ENCODE results near the gene SPATA13. TPM values are rescaled to one million over a fixed set of nuclear protein-coding genes. Genes with fewer than 3 reads are reported as not detected.

Gene SPATA13
- total and polyA plus RNA-seq, 2 donors (not counting 1 experiment from before 2014, with no cell fraction given): 5.7 to 8.3 TPM

- Histone ChIP-seq H4K20me1 (ENCODE audit: control insufficient read depth, insufficient read depth, low read length, poor library complexity, severe bottlenecking) (peaks cover 5% of the 10 kb centered on the region), H3K36me3 (replicated peaks in 1 of 2; ENCODE audit: control extremely low read depth in 1 of 2, control insufficient read depth in 1 of 2, extremely low read depth in 1 of 2, insufficient read depth in 2 of 2, low read length in 1 of 2) (no peaks in the 10 kb centered on the region), H2AFZ (ENCODE audit: insufficient read depth, low read depth, low read length, poor library complexity, severe bottlenecking) (no peak overlapping the region), H3K4me2 (replicated peaks; ENCODE audit: low read depth, low read length, poor library complexity, severe bottlenecking) (no peak overlapping the region), H3K27me3 (replicated peaks in 1 of 4; ENCODE audit: control extremely low read depth in 1 of 4, control insufficient read depth in 3 of 4, insufficient read depth in 4 of 4, low read length in 3 of 4) (no peaks in the 10 kb centered on the region), H3K79me2 (ENCODE audit: control insufficient read depth, insufficient read depth, low read length) (no peaks in the 10 kb centered on the region), H3K9ac (ENCODE audit: low read length) (no peak overlapping the region), H3K27ac (ENCODE audit: low read length in 2 of 2) (no peak overlapping the region), H3K4me1 (ENCODE audit: control insufficient read depth in 2 of 2, insufficient read depth in 2 of 2, low read length in 2 of 2) (peaks cover 16 to 30% of the 10 kb centered on the region in 2 donors), H3K9me3 (ENCODE audit: control extremely low read depth in 1 of 3, control insufficient read depth in 2 of 3, insufficient read depth in 1 of 3, low read length in 2 of 3) (no peaks in the 10 kb centered on the region), H3K4me3 (ENCODE audit: control extremely low read depth in 1 of 5, extremely low read depth in 1 of 5, insufficient read depth in 1 of 5, low read depth in 2 of 5, low read length in 4 of 5) (no peak overlapping the region)
- intact Hi-C loops (cut with micrococcal nuclease): loop anchor here (5.0 kb wide), 1 partner anchor 46 kb away; no protein-coding TSS in a partner anchor
- CTCF ChIA-PET: interaction anchor here (1.1 to 3.1 kb wide), 6 partner anchors 8 to 759 kb away, joined by 3 to 13 read pairs (median 6); no protein-coding TSS in a partner anchor
- DNase-seq (no peak), ATAC-seq (ENCODE audit: low read depth) (no peak)
- Mint-ChIP-seq H3K9me3 (ENCODE audit: insufficient read depth) (no peaks in the 10 kb centered on the region), H3K27ac (no peak overlapping the region), H3K4me3 (no peak overlapping the region), H3K4me1 (peaks cover 31% of the 10 kb centered on the region), H3K27me3 (no peaks in the 10 kb centered on the region)
- POLR2A ChIA-PET: no interaction called here
- WGBS (ENCODE audit: insufficient coverage): 100% methylated on average over 3 of the region's 7 CpGs
- TF ChIP-seq CTCF (IDR thresholded peaks at IDR 0.05) (no peak), EZH2 (IDR thresholded peaks at IDR 0.05; ENCODE audit: borderline replicate concordance, insufficient read depth, low read depth, low read length, poor library complexity, severe bottlenecking) (no peak)
Observed at GRCh38 chr13:24225930-24226329, 65.4 kb downstream of the SPATA13 start.

- no peak for TF ChIP-seq EZH2 (IDR thresholded peaks at IDR 0.05; ENCODE audit: borderline replicate concordance, insufficient read depth, low read depth, low read length, poor library complexity, severe bottlenecking)
- TF ChIP-seq CTCF (IDR thresholded peaks at IDR 0.05): no peak
- peaks cover 16 to 30% of the 10 kb centered on the region in 2 donors for H3K4me1 ChIP-seq (ENCODE audit: control insufficient read depth in 2 of 2, insufficient read depth in 2 of 2, low read length in 2 of 2)
- ATAC-seq (ENCODE audit: low read depth) (no peak), DNase-seq (no peak)
- intact Hi-C loops (cut with micrococcal nuclease): loop anchor here (5.0 kb wide), 1 partner anchor 46 kb away; no protein-coding TSS in a partner anchor
- no peaks in the 10 kb centered on the region for H3K27me3 ChIP-seq (replicated peaks in 1 of 4; ENCODE audit: control extremely low read depth in 1 of 4, control insufficient read depth in 3 of 4, insufficient read depth in 4 of 4, low read length in 3 of 4)
- no peaks in the 10 kb centered on the region for H3K27me3 Mint-ChIP-seq
- H3K9ac ChIP-seq (ENCODE audit: low read length): no peak overlapping the region
- peaks cover 31% of the 10 kb centered on the region for H3K4me1 Mint-ChIP-seq
- WGBS (ENCODE audit: insufficient coverage): 79% methylated on average over 2 of the region's 3 CpGs
- H3K79me2 ChIP-seq (ENCODE audit: control insufficient read depth, insufficient read depth, low read length): no peaks in the 10 kb centered on the region
- POLR2A ChIA-PET: no interaction called here
- H3K9me3 Mint-ChIP-seq (ENCODE audit: insufficient read depth): no peaks in the 10 kb centered on the region
- H3K27ac Mint-ChIP-seq: no peak overlapping the region
- no peak overlapping the region for H3K4me3 ChIP-seq (ENCODE audit: control extremely low read depth in 1 of 5, extremely low read depth in 1 of 5, insufficient read depth in 1 of 5, low read depth in 2 of 5, low read length in 4 of 5)
- no peak overlapping the region for H3K27ac ChIP-seq (ENCODE audit: low read length in 2 of 2)
- CTCF ChIA-PET: interaction anchor here (2.2 to 3.1 kb wide), 2 partner anchors 8 to 173 kb away, joined by 5 to 13 read pairs; no protein-coding TSS in a partner anchor
- no peaks in the 10 kb centered on the region for H3K36me3 ChIP-seq (replicated peaks in 1 of 2; ENCODE audit: control extremely low read depth in 1 of 2, control insufficient read depth in 1 of 2, extremely low read depth in 1 of 2, insufficient read depth in 2 of 2, low read length in 1 of 2)
- no peaks in the 10 kb centered on the region for H3K9me3 ChIP-seq (ENCODE audit: control extremely low read depth in 1 of 3, control insufficient read depth in 2 of 3, insufficient read depth in 1 of 3, low read length in 2 of 3)
- H4K20me1 ChIP-seq (ENCODE audit: control insufficient read depth, insufficient read depth, low read length, poor library complexity, severe bottlenecking): peaks cover 5% of the 10 kb centered on the region
- no peak overlapping the region for H2AFZ ChIP-seq (ENCODE audit: insufficient read depth, low read depth, low read length, poor library complexity, severe bottlenecking)
- no peak overlapping the region for H3K4me3 Mint-ChIP-seq
- no peak overlapping the region for H3K4me2 ChIP-seq (replicated peaks; ENCODE audit: low read depth, low read length, poor library complexity, severe bottlenecking)
Observed at GRCh38 chr13:24226762-24227161, 66.2 kb downstream of the SPATA13 start.

Data from B cell (primary cell).